ENCODE results near the gene CLTC.

CLTC gene

GRCh38 chr17:59723041-59723440 lies 103.3 kb downstream of the CLTC start:
- Histone ChIP-seq H3K27me3 (ENCODE audit: insufficient read depth, poor library complexity, severe bottlenecking) (no peaks in the 10 kb centered on the region), H3K27ac (replicated peaks) (no peak overlapping the region), H3K4me3 (replicated peaks; ENCODE audit: insufficient read depth, low read length) (no peak overlapping the region)
- no peak for DNase-seq (ENCODE audit: low read depth in 1 of 2, low spot score in 1 of 2)
- TF ChIP-seq REST (IDR thresholded peaks at IDR 0.05; ENCODE audit: insufficient replicate concordance, low read depth) (no peak), POLR2AphosphoS5 (IDR thresholded peaks at IDR 0.05; ENCODE audit: low read depth) (no peak), CTCF (IDR thresholded peaks at IDR 0.05; ENCODE audit: insufficient read depth, low read length) (no peak), SPI1 (IDR thresholded peaks at IDR 0.05; ENCODE audit: borderline replicate concordance, low read depth) (no peak), GABPA (IDR thresholded peaks at IDR 0.05; ENCODE audit: low read depth) (no peak)

- no peak for DNase-seq (ENCODE audit: low read depth in 1 of 2, low spot score in 1 of 2)
- H3K4me3 ChIP-seq (replicated peaks; ENCODE audit: insufficient read depth, low read length): no peak overlapping the region
- no peak for TF ChIP-seq REST (IDR thresholded peaks at IDR 0.05; ENCODE audit: insufficient replicate concordance, low read depth)
- no peak for TF ChIP-seq CTCF (IDR thresholded peaks at IDR 0.05; ENCODE audit: insufficient read depth, low read length)
- TF ChIP-seq SPI1 (IDR thresholded peaks at IDR 0.05; ENCODE audit: borderline replicate concordance, low read depth): no peak
- TF ChIP-seq GABPA (IDR thresholded peaks at IDR 0.05; ENCODE audit: low read depth): no peak
- no peak overlapping the region for H3K27ac ChIP-seq (replicated peaks)
- H3K27me3 ChIP-seq (ENCODE audit: insufficient read depth, poor library complexity, severe bottlenecking): no peaks in the 10 kb centered on the region
Observed at GRCh38 chr17:59723607-59724006, 103.9 kb downstream of the CLTC start.

GRCh38 chr17:59725691-59726090 lies 106.0 kb downstream of the CLTC start:
- DNase-seq (ENCODE audit: low read depth in 1 of 2, low spot score in 1 of 2): peak; percentile 14 to 72
- peak overlapping the region; percentile 46 for H3K27ac ChIP-seq (replicated peaks)
- H3K27me3 ChIP-seq (ENCODE audit: insufficient read depth, poor library complexity, severe bottlenecking): no peaks in the 10 kb centered on the region
- TF ChIP-seq CTCF (IDR thresholded peaks at IDR 0.05; ENCODE audit: insufficient read depth, low read length) (no peak), POLR2AphosphoS5 (IDR thresholded peaks at IDR 0.05; ENCODE audit: low read depth) (no peak), SPI1 (IDR thresholded peaks at IDR 0.05; ENCODE audit: borderline replicate concordance, low read depth) (no peak), GABPA (IDR thresholded peaks at IDR 0.05; ENCODE audit: low read depth) (no peak), REST (IDR thresholded peaks at IDR 0.05; ENCODE audit: insufficient replicate concordance, low read depth) (no peak)
- H3K4me3 ChIP-seq (replicated peaks; ENCODE audit: insufficient read depth, low read length): no peak overlapping the region

Data from HL-60 (cell line).